GM20431 (cell line): ENCODE measurements around the gene TIMMDC1.
"Not testable (repeated sequence)": the region's sequence is repeated elsewhere in the genome, so short reads cannot be mapped to it uniquely, and the experiment has no call there.

Experiments used
- in situ Hi-C: fragments of 300-500 bp; cut with MseI, MboI; formaldehyde crosslinking; loops from one replicate; pipeline ENCODE4 v1.15.0; 2020; ENCODE audit warnings: low sequenced_read_pairs; ENCODE audit not compliant: unreplicated experiment

Gene TIMMDC1

GRCh38 chr3:119553823-119554415 lies 55.6 kb downstream of the TIMMDC1 start:
- in situ Hi-C loops: no loop called here

GRCh38 chr3:119555309-119555735 lies 57.0 kb downstream of the TIMMDC1 start:
- in situ Hi-C loops: no loop called here

DNA sequence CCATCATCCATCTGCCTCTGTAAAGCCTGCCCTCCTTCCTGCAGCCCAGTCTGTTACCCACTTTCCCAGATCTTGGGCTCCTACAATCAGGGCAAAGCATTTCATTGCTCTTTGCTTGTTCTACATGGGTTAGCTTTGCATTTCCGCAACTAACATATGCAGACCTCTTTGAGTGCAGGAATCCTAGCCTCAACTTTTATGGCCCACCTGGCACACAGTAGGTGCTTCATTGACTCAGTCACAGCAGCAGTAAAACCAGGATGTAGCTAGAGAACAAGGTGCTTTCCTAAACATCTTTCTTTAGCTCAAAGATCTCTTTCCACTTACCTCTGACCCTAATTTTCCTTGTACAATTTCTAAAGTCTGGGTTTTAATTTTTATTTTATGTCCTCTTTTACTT lies 57.6 kb downstream of the TIMMDC1 start:
- in situ Hi-C loops: no loop called here

GRCh38 chr3:119557192-119557876 lies 59.0 kb downstream of the TIMMDC1 start:
- in situ Hi-C loops: no loop called here

DNA sequence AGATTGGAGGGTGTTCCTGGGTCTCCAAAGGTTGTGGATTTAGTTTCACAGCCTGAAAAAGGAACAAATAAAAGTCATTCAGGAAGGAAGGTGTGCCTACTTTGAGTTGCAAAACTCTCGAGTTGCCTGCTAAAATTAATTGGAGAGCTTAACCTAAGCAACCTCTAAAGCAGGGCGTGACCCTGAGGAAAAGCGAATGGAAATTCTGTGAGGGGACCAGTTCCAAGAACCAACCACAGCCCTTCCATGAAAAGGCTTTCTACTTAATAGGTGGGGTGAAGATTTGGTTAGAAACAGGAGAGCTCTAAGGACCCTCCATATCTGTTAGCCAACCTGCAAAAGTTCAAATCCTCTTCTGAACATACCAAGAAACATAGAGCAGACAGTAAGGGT lies 59.5 kb downstream of the TIMMDC1 start:
- in situ Hi-C loops: no loop called here

DNA sequence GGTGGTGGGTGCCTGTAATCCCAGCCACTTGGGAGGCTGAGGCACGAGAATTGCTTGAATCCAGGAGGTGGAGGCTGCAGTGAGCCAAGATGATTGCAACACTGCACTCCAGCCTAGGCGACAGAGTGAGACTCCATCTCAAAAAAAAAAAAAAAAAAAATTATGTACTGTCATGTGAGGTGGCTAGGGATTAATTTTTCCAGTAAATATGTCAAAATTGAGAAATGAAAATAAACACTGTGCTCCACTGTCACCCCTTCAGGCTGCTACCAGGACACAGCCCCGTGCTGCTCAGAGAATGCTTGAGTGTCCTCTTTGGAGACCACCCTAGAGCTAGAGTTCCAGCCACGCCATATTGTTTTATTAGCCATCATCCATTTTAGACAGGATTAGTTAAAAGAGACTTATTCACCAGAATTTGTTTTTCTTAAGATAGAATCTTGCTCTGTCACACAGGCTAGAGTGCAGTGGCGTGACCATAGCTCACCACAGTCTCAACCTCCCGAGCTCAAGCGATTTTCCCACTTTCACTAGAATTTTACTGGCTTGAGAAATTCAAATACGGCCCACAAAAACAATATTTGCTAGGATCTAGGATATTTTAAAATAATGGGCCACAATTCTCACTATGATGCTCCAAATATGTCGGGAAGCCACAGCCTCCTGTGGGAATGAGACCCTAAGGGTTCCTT lies 60.4 kb downstream of the TIMMDC1 start:
- in situ Hi-C loops: no loop called here

DNA sequence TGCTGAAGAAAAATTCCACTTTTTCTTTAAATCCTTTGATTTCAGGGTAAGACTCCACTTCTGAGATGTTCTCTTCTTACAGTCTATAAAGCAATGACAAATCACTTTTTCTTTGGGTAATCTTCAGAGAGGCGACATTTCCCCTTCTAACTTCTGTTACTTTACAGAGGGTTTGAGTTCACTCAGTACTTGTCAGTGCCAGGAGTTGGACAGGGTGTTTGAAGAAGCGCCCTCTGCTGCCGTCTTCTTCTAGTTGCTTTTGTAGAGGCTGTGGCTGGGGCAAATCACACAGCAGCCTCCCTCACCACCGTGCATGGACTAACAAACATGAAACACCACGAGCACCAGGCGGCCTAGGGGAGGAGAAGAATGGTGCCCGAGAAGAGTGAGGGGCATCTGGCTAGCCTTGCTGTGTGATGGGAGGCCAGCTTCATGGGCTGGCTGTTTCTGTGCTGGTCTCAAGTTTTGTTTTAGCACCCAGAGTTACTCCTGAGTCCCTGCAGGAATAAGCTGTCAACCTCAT lies 61.2 kb downstream of the TIMMDC1 start, which contains the start of gene CD80:
Gene CD80, minus strand, starts transcription at position 174 of the 523 bp plus-strand sequence. CDS start 1,886 bp downstream, outside the sequence.
- in situ Hi-C loops: no loop called here

- in situ Hi-C loops: no loop called here
Observed at GRCh38 chr3:119560160-119560559, 61.8 kb downstream of the TIMMDC1 start.

- in situ Hi-C loops: no loop called here
Observed at GRCh38 chr3:119562307-119562961, 64.1 kb downstream of the TIMMDC1 start.

DNA sequence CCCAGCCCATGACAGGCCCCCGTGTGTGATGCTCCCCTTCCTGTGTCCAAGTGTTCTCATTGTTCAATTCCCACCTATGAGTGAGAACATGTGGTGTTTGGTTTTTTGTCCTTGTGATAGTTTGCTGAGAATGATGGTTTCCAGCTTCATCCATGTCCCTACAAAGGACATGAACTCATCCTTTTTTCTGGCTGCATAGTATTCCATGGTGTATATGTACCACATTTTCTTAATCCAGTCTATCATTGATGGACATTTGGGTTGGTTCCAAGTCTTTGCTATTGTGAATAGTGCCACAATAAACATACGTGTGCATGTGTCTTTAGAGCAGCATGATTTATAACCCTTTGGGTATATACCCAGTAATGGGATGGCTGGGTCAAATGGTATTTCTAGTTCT lies 65.0 kb downstream of the TIMMDC1 start:
- in situ Hi-C loops: not testable (repeated sequence)

DNA sequence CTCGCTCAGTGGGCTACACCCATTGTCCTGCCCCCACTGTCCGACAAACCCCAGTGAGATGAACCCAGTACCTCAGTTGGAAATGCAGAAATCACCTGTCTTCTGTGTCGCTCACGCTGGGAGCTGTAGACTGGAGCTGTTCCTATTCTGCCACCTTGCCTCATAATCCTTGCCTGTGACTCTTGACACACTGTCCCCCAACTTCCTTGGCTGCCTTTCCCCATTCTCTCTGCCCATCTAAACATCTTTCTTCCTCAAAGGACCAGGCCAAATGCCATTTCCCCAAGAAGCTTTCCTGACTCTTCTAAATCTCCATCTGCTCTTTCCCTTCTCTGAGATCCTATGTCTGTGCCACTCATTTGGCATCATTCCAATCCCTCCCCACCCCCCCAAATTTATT lies 70.8 kb downstream of the TIMMDC1 start:
- in situ Hi-C loops: no loop called here

- in situ Hi-C loops: no loop called here
Observed at GRCh38 chr3:119570229-119570628, 71.9 kb downstream of the TIMMDC1 start.

GRCh38 chr3:119571230-119571629 lies 72.9 kb downstream of the TIMMDC1 start:
- in situ Hi-C loops: no loop called here

- in situ Hi-C loops: no loop called here
Observed at GRCh38 chr3:119571688-119572087, 73.3 kb downstream of the TIMMDC1 start.
